Neural cell (in vitro differentiated cells): Measurements from ENCODE around the gene HDAC5. TPM values are rescaled to one million over a fixed set of nuclear protein-coding genes. Genes with fewer than 3 reads are reported as not detected.

Source experiments
- H2AFZ ChIP-seq: fragments of 200-600, 300-800 bp; sonication (generic), shearing (Covaris generic); 2 replicates; pipeline ENCODE4 v1.6.0; 2014; ENCODE audit warnings: low read depth, mild to moderate bottlenecking, antibody characterized with exemption, low read length, moderate library complexity
- H3F3A ChIP-seq: fragments of 200-600 bp; shearing (Covaris generic); 2 replicates; pipeline ENCODE4 v1.6.1; 2016; ENCODE audit warnings: mild to moderate bottlenecking, moderate library complexity, mixed read lengths, antibody characterized with exemption, low read length; ENCODE audit not compliant: insufficient read depth, poor library complexity, severe bottlenecking
- H3K27ac ChIP-seq: fragments of 200-600, 300-800 bp; sonication (generic), shearing (Covaris generic); 2 replicates; pipeline ENCODE4 v1.5.1; 2014; ENCODE audit warnings: mild to moderate bottlenecking, low read length, moderate library complexity
- H3K27me3 ChIP-seq: fragments of 300-800, 200-600 bp; sonication (generic), shearing (Covaris generic); 2 replicates; pipeline ENCODE4 v1.6.0; 2014; ENCODE audit warnings: mild to moderate bottlenecking, low read depth, low read length, moderate library complexity; ENCODE audit not compliant: insufficient read depth
- H3K36me3 ChIP-seq: fragments of 300-800, 200-600 bp; sonication (generic), shearing (Covaris generic); 2 replicates; pipeline ENCODE4 v1.5.1; 2014; ENCODE audit warnings: mild to moderate bottlenecking, antibody characterized with exemption, low read length, moderate library complexity; ENCODE audit not compliant: insufficient read depth
- H3K4me2 ChIP-seq: fragments of 300-800, 200-600 bp; sonication (generic), shearing (Covaris generic); 2 replicates; pipeline ENCODE4 v1.6.0; 2014; ENCODE audit warnings: mild to moderate bottlenecking, low read length
- H3K4me3 ChIP-seq: fragments of 300-800, 200-600 bp; sonication (generic), shearing (Covaris generic); 2 replicates; pipeline ENCODE4 v1.5.1; 2014; ENCODE audit warnings: mild to moderate bottlenecking, low read length, moderate library complexity
- H3K79me2 ChIP-seq: fragments of 200-600 bp; shearing (Covaris generic); replicated peaks from 2 replicates; pipeline ENCODE4 v1.6.0; 2014; ENCODE audit warnings: mild to moderate bottlenecking, low read length, moderate library complexity; ENCODE audit not compliant: insufficient read depth
- H3K9ac ChIP-seq: fragments of 300-800, 200-600 bp; sonication (generic), shearing (Covaris generic); 2 replicates; pipeline ENCODE4 v1.6.1; 2016; ENCODE audit warnings: mild to moderate bottlenecking, low read length, mixed read lengths
- H3K9me2 ChIP-seq: fragments of 200-600 bp; shearing (Covaris generic); 2 replicates; pipeline ENCODE4 v1.6.1; 2016; ENCODE audit warnings: mild to moderate bottlenecking, low read length, mixed read lengths; ENCODE audit not compliant: insufficient read depth
- H3K9me3 ChIP-seq: fragments of 200-600, 300-800 bp; sonication (generic), shearing (Covaris generic); 2 replicates; pipeline ENCODE4 v1.6.1; 2016; ENCODE audit warnings: mild to moderate bottlenecking, mixed run types, low read length, moderate library complexity, mixed read lengths
- H4K20me1 ChIP-seq: fragments of 200-600 bp; shearing (Covaris generic); 2 replicates; pipeline ENCODE4 v1.6.1; 2016; ENCODE audit warnings: mild to moderate bottlenecking, mixed run types; ENCODE audit not compliant: insufficient read depth
- EP300 ChIP-seq: fragments of 450-650 bp; conservative IDR thresholded peaks from 2 replicates; pipeline ENCODE4 v1.6.1; 2014; ENCODE audit warnings: antibody characterized with exemption, mild to moderate bottlenecking, moderate library complexity; ENCODE audit not compliant: poor library complexity, severe bottlenecking
- EZH2 ChIP-seq: fragments of 200-600, 300-800 bp; shearing (Covaris generic), sonication (generic); IDR thresholded peaks from 2 replicates; pipeline ENCODE4 v1.6.1; 2014; ENCODE audit warnings: antibody characterized with exemption, low read length, borderline replicate concordance, mild to moderate bottlenecking; ENCODE audit not compliant: insufficient read depth, poor library complexity, severe bottlenecking
- MXI1 ChIP-seq: fragments of 450-650 bp; conservative IDR thresholded peaks from 2 replicates; pipeline ENCODE4 v1.6.1; 2014; ENCODE audit warnings: antibody characterized with exemption, mild to moderate bottlenecking; ENCODE audit not compliant: poor library complexity, severe bottlenecking
- POLR2AphosphoS5 ChIP-seq: IDR thresholded peaks from 2 replicates; pipeline ENCODE4 v1.6.1; 2012
- RAD21 ChIP-seq: fragments of 450-650 bp; conservative IDR thresholded peaks from 2 replicates; pipeline ENCODE4 v1.6.1; 2014; ENCODE audit warnings: antibody characterized with exemption, mild to moderate bottlenecking, moderate library complexity
- SMC3 ChIP-seq: fragments of 450-650 bp; conservative IDR thresholded peaks from 2 replicates; pipeline ENCODE4 v1.6.1; 2014; ENCODE audit warnings: antibody characterized with exemption, mild to moderate bottlenecking, moderate library complexity; ENCODE audit not compliant: poor library complexity
- TAF1 ChIP-seq: IDR thresholded peaks from 2 replicates; pipeline ENCODE4 v1.6.1; 2012; ENCODE audit warnings: low read depth
- polyA plus RNA-seq: library from polyadenylated mRNA; depleted of rRNA; stranded (reverse); fragments of >200 nt; gene quantifications from 2 replicates; pipeline ENCODE4 v1.2.3, GENCODE V29; 2014
- TF ChIP-seq, protein P1 (sequence below): fragments of 450-650 bp; IDR thresholded peaks from 2 replicates; pipeline ENCODE4 v1.5.1; 2014; ENCODE audit warnings: antibody characterized with exemption, mild to moderate bottlenecking, moderate library complexity; ENCODE audit not compliant: poor library complexity, severe bottlenecking
- TF ChIP-seq, protein P2 (sequence below): IDR thresholded peaks from 2 replicates; pipeline ENCODE4 v1.6.1; 2012; ENCODE audit warnings: borderline replicate concordance

HDAC5 gene
- polyA plus RNA-seq, 1 donor from 2014 or later = 97.8 TPM

DNA sequence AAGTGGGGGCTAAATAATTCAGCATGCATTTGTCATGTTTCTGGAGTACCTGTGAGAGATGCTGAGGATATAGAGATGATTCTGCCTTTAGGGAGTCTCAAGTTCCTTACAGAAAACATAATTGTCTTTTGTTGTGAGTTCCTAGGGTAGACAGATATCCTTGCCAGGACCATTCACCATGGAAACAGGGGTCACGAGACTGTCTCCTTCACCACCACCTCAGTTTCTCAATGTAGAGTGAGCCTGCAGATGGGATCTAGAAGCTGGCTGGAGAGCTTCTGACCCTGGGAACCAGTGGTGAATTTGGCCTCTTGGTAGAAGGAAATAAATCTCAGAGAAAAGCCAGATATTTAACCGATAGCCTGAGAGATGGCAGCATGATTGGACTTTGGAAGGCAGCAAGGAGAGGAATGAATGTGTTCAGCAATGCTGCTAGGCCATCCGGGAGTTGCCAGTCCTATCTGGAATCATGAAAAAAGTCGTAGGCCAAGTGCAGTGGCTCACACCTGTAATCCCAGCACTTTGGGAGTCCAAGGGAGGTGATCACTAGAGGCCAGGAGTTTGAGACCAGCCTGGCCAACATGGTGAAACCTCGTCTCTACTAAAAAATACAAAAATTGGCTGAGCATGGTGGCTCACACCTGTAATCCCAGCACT, 7.4 kb upstream of the HDAC5 start:
- no peaks in the 10 kb centered on the region for H3K79me2 ChIP-seq
- no peaks in the 10 kb centered on the region for H3K27me3 ChIP-seq
- H3K9me3 ChIP-seq = no peaks in the 10 kb centered on the region
- no peaks in the 10 kb centered on the region for H4K20me1 ChIP-seq
- H3K4me3 ChIP-seq = no peak overlapping the region
- H3F3A ChIP-seq = no peaks in the 10 kb centered on the region
- no peak overlapping the region for H3K4me2 ChIP-seq
- H3K36me3 ChIP-seq = no peaks in the 10 kb centered on the region
- H3K27ac ChIP-seq = no peak overlapping the region
- TF ChIP-seq EZH2 (no peak), RAD21 (no peak), TAF1 (no peak), MXI1 (no peak), EP300 (no peak), POLR2AphosphoS5 (no peak), SMC3 (no peak)
- TF ChIP-seq, protein P1, sequence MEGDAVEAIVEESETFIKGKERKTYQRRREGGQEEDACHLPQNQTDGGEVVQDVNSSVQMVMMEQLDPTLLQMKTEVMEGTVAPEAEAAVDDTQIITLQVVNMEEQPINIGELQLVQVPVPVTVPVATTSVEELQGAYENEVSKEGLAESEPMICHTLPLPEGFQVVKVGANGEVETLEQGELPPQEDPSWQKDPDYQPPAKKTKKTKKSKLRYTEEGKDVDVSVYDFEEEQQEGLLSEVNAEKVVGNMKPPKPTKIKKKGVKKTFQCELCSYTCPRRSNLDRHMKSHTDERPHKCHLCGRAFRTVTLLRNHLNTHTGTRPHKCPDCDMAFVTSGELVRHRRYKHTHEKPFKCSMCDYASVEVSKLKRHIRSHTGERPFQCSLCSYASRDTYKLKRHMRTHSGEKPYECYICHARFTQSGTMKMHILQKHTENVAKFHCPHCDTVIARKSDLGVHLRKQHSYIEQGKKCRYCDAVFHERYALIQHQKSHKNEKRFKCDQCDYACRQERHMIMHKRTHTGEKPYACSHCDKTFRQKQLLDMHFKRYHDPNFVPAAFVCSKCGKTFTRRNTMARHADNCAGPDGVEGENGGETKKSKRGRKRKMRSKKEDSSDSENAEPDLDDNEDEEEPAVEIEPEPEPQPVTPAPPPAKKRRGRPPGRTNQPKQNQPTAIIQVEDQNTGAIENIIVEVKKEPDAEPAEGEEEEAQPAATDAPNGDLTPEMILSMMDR = no peak
- TF ChIP-seq, protein P2, sequence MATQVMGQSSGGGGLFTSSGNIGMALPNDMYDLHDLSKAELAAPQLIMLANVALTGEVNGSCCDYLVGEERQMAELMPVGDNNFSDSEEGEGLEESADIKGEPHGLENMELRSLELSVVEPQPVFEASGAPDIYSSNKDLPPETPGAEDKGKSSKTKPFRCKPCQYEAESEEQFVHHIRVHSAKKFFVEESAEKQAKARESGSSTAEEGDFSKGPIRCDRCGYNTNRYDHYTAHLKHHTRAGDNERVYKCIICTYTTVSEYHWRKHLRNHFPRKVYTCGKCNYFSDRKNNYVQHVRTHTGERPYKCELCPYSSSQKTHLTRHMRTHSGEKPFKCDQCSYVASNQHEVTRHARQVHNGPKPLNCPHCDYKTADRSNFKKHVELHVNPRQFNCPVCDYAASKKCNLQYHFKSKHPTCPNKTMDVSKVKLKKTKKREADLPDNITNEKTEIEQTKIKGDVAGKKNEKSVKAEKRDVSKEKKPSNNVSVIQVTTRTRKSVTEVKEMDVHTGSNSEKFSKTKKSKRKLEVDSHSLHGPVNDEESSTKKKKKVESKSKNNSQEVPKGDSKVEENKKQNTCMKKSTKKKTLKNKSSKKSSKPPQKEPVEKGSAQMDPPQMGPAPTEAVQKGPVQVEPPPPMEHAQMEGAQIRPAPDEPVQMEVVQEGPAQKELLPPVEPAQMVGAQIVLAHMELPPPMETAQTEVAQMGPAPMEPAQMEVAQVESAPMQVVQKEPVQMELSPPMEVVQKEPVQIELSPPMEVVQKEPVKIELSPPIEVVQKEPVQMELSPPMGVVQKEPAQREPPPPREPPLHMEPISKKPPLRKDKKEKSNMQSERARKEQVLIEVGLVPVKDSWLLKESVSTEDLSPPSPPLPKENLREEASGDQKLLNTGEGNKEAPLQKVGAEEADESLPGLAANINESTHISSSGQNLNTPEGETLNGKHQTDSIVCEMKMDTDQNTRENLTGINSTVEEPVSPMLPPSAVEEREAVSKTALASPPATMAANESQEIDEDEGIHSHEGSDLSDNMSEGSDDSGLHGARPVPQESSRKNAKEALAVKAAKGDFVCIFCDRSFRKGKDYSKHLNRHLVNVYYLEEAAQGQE = no peak
- no peak overlapping the region for H2AFZ ChIP-seq
- no peaks in the 10 kb centered on the region for H3K9me2 ChIP-seq
- H3K9ac ChIP-seq = no peak overlapping the region

DNA sequence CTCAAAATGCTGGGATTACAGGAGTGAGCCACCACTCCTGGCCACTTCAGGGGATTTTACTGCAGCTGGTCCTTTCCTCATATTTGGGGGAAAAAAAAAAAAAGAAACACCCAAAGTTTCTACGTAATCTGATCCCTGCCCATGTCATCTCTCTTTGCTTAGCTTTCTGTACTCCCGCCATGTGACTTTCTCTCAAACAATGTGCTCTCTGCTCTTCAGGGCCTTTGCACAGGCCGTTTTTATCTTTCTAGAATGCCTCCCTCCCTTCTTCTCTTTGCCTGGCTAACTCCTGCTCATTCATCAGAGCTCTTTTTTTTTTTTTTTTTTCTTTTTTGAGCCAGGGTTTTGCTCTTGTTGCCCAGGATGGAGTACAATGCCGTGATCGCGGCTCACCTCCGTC, 4.9 kb upstream of the HDAC5 start:
- Histone ChIP-seq H3K36me3 (no peaks in the 10 kb centered on the region), H4K20me1 (no peaks in the 10 kb centered on the region), H2AFZ (no peak overlapping the region), H3K27me3 (no peaks in the 10 kb centered on the region), H3K9me3 (no peaks in the 10 kb centered on the region), H3K79me2 (no peaks in the 10 kb centered on the region), H3K27ac (no peak overlapping the region), H3F3A (no peaks in the 10 kb centered on the region), H3K4me3 (no peak overlapping the region), H3K9me2 (no peaks in the 10 kb centered on the region), H3K9ac (no peak overlapping the region), H3K4me2 (no peak overlapping the region)
- TF ChIP-seq MXI1 (no peak), SMC3 (no peak), EZH2 (no peak), EP300 (no peak), POLR2AphosphoS5 (no peak), RAD21 (no peak), TAF1 (no peak)
- TF ChIP-seq, protein P1 = no peak
- TF ChIP-seq, protein P2 = no peak
